Stimulated activated CD4-positive, alpha-beta T cell treated with anti-CD3 and anti-CD28 coated beads, Interleukin-12 subunit alpha, Interleukin-12 subunit beta, amount 100 ng/mL, for 4 hours (primary cell): ENCODE measurements around the gene HBG1.

Source experiments
- DNase-seq: peaks from one replicate; pipeline ENCODE4 v3.0.0-alpha.2; 2020

The HBG1 gene

DNA sequence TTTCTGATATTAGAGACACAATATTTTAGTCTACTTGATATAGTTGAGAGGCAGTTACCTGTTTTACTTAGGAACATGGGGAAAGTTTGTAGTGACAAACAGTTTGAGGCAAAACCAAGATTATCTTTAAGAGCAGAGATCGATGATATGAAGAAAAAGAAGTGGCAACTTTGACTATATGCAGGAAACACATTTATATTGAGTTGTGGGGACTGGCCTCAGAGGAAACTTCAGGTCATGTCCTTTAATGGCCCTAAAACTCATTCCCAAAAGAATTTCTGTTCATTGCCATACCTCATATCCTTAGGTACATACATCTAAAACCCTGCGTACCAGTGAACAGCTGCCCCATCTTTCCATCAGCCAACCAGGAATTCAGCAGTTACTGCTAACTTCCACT lies 4.5 kb downstream of the HBG1 start:
- DNase-seq: no peak

DNA sequence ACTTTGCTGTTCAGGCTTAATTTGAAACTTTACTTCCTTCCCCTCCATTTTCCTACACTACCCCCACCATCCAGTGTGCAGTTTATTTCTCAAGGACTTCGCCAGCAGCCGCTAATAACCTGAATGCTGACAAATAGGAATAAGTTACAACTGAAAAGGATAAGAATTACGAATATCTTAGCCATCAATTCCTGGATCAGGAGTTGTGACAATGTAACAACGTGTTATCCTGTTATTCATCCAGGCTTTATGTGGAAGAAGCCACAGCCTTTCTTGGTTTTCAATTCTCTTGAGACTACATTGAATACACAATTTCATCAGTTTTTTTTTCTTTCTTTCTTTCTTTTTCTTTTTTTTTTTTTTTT lies 5.9 kb downstream of the HBG1 start:
- DNase-seq: no peak

GRCh38 chr11:5242933-5243815 lies 6.5 kb downstream of the HBG1 start:
- no peak for DNase-seq

DNA sequence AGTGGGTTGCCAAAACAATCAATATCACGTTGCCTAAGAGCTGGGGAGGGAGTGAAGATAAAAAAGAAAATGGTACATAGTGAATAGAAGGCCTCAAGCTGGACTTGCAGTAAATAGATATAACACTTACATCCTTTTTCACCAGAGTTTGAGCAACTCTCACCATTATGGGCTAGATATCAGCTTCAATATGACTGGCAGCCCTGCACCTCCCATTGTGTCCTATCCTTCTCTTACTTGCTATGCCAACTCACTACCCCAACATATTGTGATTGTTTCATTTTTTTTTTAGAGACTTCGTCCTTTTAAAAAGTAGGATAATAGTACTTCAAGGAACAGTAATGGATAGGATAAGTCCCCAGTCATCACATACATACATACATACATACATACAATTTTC lies 7.4 kb downstream of the HBG1 start:
- no peak for DNase-seq

- no peak for DNase-seq
Observed at GRCh38 chr11:5241458-5241857, 8.2 kb downstream of the HBG1 start.

DNA sequence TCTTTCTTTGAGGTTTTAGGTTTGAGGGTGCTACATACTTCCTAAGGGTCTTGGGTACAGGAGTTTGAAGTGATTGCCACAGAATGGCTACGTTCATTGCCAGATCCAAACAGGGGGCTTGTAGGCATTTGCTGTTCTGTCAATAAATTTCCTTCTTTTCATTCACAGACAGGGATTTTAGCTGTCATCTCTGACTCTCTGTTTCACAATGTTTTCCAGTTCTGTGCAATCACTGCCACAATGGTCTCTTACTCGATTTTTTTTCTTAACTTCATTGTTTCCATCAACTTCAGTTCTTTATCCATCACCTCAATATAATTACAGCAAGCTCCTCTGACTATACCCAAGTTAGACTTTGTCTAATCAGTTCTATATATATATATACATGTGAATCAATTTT lies 9.2 kb downstream of the HBG1 start:
- no peak for DNase-seq

DNA sequence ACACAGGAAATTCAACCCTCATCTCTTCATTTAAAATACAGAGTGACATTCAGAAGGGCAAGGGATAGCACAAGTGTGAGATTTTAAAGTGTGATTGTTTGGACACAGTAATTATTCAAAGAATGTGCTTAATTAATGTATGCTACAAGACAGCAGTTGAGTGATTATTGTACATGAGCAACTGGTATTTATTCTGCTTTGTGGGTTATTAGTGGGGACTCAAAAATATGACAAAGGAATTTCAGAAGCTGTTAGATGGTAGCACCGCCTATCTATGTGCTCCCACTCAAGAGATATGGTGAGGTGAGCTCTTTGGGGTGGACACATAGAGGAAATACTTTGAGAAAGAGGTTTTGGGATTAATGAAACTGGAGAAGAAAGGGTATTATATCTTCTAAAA lies 9.6 kb downstream of the HBG1 start:
- DNase-seq: no peak

DNA sequence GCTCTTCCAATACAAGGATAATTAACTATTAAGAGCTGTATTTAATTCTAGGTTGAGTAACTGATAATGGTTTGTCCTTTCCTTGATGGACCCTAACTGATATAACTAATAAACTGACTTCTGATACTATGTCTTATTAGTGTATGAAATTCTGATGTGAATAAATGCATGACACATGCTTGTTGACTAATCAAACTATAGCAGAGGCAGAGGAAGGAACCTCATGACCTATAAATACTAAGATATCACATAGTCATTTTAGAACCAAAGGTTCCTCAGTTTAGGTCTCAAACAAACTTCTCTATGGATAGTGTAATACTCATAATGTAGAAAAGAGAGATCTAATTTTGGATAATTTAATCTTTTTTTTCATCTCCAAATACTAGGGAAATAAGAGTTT lies 10.6 kb downstream of the HBG1 start:
- no peak for DNase-seq

DNA sequence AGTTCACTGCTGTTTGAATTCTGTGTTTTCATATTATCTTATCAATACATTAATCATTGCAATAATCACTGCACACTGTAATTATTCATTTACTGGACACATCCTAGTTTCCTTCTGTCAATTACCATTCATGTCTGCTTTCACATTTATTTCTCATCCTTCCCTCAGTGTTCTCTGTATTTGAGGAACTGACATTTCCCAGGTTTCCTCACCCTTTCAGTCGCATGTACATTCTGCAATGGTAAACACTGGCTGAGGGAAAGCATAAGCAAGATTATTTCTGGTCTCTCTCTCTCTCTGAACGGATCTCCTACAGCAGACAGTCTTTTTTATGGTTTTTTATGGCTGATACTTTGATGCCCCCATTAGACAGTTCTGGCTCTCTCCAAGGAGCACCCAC lies 11.2 kb downstream of the HBG1 start:
- no peak for DNase-seq

GRCh38 chr11:5237420-5237819 lies 12.2 kb downstream of the HBG1 start:
- no peak for DNase-seq

DNA sequence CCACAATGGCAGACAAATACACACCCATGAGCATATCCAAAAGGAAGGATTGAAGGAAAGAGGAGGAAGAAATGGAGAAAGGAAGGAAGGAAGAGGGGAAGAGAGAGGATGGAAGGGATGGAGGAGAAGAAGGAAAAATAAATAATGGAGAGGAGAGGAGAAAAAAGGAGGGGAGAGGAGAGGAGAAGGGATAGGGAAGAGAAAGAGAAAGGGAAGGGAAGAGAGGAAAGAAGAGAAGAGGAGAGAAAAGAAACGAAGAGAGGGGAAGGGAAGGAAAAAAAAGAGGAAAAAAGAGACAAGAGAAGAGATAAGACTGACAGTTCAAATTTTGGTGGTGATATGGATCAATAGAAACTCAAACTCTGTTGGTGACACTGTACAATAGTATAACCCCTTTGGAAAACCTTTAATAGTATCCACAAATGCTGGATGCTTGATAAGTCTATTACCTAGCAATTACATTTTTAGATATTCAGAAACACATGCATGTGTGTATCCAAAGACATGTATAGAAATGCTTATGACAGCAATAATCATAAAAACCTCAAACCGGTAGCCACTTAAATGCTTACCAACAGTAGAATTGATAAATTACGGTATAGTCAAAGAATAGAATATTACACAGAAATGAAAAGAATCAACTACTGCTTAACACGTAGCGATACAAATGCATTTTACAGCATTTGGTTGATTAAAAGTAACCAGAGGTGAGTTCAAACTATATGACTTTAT lies 14.1 kb downstream of the HBG1 start:
- DNase-seq: no peak

GRCh38 chr11:5234381-5234834 lies 15.2 kb downstream of the HBG1 start, which contains the start of gene HBD:
HBD (minus strand) TSS chr11:5234483; CDS start chr11:5234433, 50 bp downstream.
- DNase-seq: no peak

DNA sequence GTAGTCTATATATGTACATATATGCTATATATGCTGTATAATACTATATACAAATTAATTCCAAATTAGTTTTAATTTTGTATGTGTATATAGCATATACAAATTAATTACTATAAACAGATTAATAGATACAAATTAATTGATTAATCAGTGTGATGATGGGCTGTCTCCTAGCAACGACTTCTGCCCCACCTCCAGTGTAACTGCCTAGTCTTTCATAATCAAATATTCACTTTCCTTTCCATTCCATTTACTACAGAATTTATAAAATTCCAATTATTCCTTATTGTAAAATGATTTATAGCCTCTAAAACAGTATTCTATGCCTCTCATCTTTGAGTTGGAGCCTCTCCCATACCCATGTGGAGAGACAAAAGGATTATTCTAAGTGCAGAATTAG lies 16.4 kb downstream of the HBG1 start:
- DNase-seq: no peak

GRCh38 chr11:5232821-5233220 lies 16.8 kb downstream of the HBG1 start:
- no peak for DNase-seq

DNA sequence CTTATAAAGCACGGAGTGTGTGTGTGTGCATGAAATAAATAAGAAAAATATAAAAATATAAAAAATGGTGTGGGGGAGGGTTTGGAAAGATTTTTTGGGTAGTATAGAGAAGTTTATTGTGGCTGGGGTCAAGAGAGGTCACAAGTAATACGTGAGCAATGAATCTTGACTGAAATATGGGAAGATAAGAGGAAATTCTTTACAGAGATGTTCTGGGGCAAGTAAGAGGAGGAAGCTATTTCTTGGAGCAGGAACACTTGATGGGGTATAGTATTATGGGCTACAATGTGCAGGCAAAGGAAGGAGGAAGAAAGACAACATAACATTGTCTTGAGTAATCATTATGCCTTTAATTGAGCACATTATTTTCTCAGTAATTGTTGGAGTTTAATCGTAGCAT lies 17.5 kb downstream of the HBG1 start:
- DNase-seq: no peak

GRCh38 chr11:5231111-5231510 lies 18.5 kb downstream of the HBG1 start:
- no peak for DNase-seq

- no peak for DNase-seq
Observed at GRCh38 chr11:5230266-5230665, 19.4 kb downstream of the HBG1 start.

DNA sequence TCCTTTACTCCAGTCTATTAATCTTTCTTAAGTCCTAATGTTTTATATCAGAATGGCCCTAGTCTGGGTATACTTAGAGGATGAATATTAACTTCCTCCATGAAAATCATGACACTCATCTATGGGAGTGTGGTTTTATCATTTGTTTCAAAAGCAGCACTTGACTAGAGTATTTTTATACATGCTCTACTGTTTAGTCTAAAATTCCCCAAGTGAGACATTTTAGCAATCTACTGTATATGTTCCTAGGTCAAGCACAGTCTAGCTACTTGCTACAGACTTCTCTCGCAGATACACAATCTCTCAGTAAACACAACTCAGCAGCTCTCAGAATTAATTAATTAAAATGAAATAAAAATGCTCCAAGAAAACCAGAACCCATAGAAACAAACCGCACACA lies 19.9 kb downstream of the HBG1 start:
- no peak for DNase-seq

GRCh38 chr11:5229356-5229755 lies 20.3 kb downstream of the HBG1 start:
- DNase-seq: no peak

- DNase-seq: no peak
Observed at GRCh38 chr11:5228124-5228523, 21.5 kb downstream of the HBG1 start.

DNA sequence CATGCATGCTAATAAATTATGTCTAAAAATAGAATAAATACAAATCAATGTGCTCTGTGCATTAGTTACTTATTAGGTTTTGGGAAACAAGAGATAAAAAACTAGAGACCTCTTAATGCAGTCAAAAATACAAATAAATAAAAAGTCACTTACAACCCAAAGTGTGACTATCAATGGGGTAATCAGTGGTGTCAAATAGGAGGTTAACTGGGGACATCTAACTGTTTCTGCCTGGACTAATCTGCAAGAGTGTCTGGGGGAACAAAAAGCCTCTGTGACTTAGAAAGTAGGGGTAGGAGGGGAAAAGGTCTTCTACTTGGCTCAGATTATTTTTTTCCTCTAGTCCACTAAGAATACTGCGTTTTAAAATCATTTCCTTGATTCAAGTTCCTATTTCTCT lies 22.0 kb downstream of the HBG1 start:
- DNase-seq: no peak

DNA sequence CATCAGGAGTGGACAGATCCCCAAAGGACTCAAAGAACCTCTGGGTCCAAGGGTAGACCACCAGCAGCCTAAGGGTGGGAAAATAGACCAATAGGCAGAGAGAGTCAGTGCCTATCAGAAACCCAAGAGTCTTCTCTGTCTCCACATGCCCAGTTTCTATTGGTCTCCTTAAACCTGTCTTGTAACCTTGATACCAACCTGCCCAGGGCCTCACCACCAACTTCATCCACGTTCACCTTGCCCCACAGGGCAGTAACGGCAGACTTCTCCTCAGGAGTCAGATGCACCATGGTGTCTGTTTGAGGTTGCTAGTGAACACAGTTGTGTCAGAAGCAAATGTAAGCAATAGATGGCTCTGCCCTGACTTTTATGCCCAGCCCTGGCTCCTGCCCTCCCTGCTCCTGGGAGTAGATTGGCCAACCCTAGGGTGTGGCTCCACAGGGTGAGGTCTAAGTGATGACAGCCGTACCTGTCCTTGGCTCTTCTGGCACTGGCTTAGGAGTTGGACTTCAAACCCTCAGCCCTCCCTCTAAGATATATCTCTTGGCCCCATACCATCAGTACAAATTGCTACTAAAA lies 22.8 kb downstream of the HBG1 start, which contains the start of gene HBB:
HBB (minus strand) TSS at position 340 of the 579 bp plus-strand sequence; CDS start at position 290, 50 bp downstream.
- no peak for DNase-seq

- DNase-seq: no peak
Observed at GRCh38 chr11:5225480-5225871, 24.2 kb downstream of the HBG1 start.
